HEK293 (cell line): ENCODE data around the gene CKS2.

ENCODE experiments used
- CTCF ChIA-PET: fragments of 350-600 bp; formaldehyde crosslinking; extraction: SDS; loops from one replicate; lab custom pipeline; 2021; ENCODE audit warnings: antibody characterized with exemption; lab: Yijun Ruan, JAX
- POLR2A ChIA-PET: fragments of 300-600 bp; formaldehyde crosslinking; extraction: SDS; loops from one replicate; lab custom pipeline; 2020; ENCODE audit warnings: antibody characterized with exemption, inconsistent platforms; lab: Yijun Ruan, JAX
- H3K27ac ChIP-seq: fragments of 200-500 bp; sonication (Bioruptor generic); 2 replicates; pipeline ENCODE4 v1.5.1; 2014; ENCODE audit warnings: low read depth, low read length, control low read depth, inconsistent platforms; ENCODE audit errors: extremely low read depth
- H3K36me3 ChIP-seq, 2 experiments: fragments of 200-500 bp in 1 of 2; sonication (Bioruptor generic) in 1 of 2; 1 replicate in 1 of 2; 2 replicates in 1 of 2; pipeline ENCODE4 v1.5.1; 2014 to 2017; ENCODE audit warnings: inconsistent platforms in 2 of 2, low read length in 2 of 2; ENCODE audit not compliant: control insufficient read depth in 2 of 2, insufficient read depth in 1 of 2
- H3K4me1 ChIP-seq: fragments of 200-500 bp; sonication (Bioruptor generic); 2 replicates; pipeline ENCODE4 v1.5.1; 2014; ENCODE audit warnings: mild to moderate bottlenecking, low read length, inconsistent platforms; ENCODE audit not compliant: control insufficient read depth, insufficient read depth
- H3K4me3 ChIP-seq: 2 replicates; pipeline ENCODE4 v1.5.1; 2011; ENCODE audit warnings: low read depth, mild to moderate bottlenecking, control low read depth, low read length, moderate library complexity
- H3K9me3 ChIP-seq: fragments of 200-500 bp; sonication (Bioruptor generic); 2 replicates; pipeline ENCODE4 v1.5.1; 2014; ENCODE audit warnings: low read depth, low read length, inconsistent platforms; ENCODE audit not compliant: control insufficient read depth, insufficient read depth
- BCL11B ChIP-seq: fragments of 450-650 bp; formaldehyde crosslinking; IDR thresholded peaks from 2 replicates; pipeline ENCODE4 v1.5.1; 2016; ENCODE audit warnings: low read depth, missing biosample characterization, missing genetic modification characterization
- KLF1 ChIP-seq: fragments of 450-650 bp; formaldehyde crosslinking; IDR thresholded peaks from 2 replicates; pipeline ENCODE4 v1.5.1; 2016; ENCODE audit warnings: missing biosample characterization, missing genetic modification characterization
- OVOL3 ChIP-seq: fragments of 450-650 bp; formaldehyde crosslinking; IDR thresholded peaks from 2 replicates; pipeline ENCODE4 v1.5.1; 2016; ENCODE audit warnings: missing biosample characterization, missing genetic modification characterization
- YY1 ChIP-seq: fragments of 450-650 bp; formaldehyde crosslinking; IDR thresholded peaks from 2 replicates; pipeline ENCODE4 v1.5.1; 2018; ENCODE audit warnings: missing biosample characterization, missing genetic modification characterization
- ZBTB17 ChIP-seq: fragments of 450-650 bp; formaldehyde crosslinking; IDR thresholded peaks from 2 replicates; pipeline ENCODE4 v1.5.1; 2016; ENCODE audit warnings: missing biosample characterization, missing genetic modification characterization
- ZFP69B ChIP-seq: fragments of 450-650 bp; formaldehyde crosslinking; IDR thresholded peaks from 2 replicates; pipeline ENCODE4 v1.5.1; 2016; ENCODE audit warnings: missing biosample characterization, missing genetic modification characterization
- ZNF239 ChIP-seq: fragments of 450-650 bp; formaldehyde crosslinking; IDR thresholded peaks from 2 replicates; pipeline ENCODE4 v1.5.1; 2016; ENCODE audit warnings: missing biosample characterization, missing genetic modification characterization
- ZNF324 ChIP-seq: fragments of 450-650 bp; formaldehyde crosslinking; IDR thresholded peaks from 2 replicates; pipeline ENCODE4 v1.5.1; 2016; ENCODE audit warnings: missing biosample characterization, missing genetic modification characterization
- ZNF558 ChIP-seq: fragments of 450-650 bp; formaldehyde crosslinking; IDR thresholded peaks from 2 replicates; pipeline ENCODE4 v1.5.1; 2016; ENCODE audit warnings: missing biosample characterization, missing genetic modification characterization
- TF ChIP-seq, protein P1 (sequence below): fragments of 450-650 bp; formaldehyde crosslinking; IDR thresholded peaks from 2 replicates; pipeline ENCODE4 v1.5.1; 2016; ENCODE audit warnings: missing biosample characterization, missing genetic modification characterization
- TF ChIP-seq, protein P2 (sequence below): fragments of 450-650 bp; formaldehyde crosslinking; IDR thresholded peaks from 2 replicates; pipeline ENCODE4 v1.5.1; 2016; ENCODE audit warnings: missing biosample characterization, missing genetic modification characterization, borderline replicate concordance
- TF ChIP-seq, protein P3 (sequence below): fragments of 450-650 bp; formaldehyde crosslinking; IDR thresholded peaks from 2 replicates; pipeline ENCODE4 v1.5.1; 2016; ENCODE audit warnings: missing biosample characterization, missing genetic modification characterization
- TF ChIP-seq, protein P4 (sequence below): fragments of 450-650 bp; formaldehyde crosslinking; conservative IDR thresholded peaks from 2 replicates; pipeline ENCODE4 v1.5.1; 2016; ENCODE audit warnings: low read depth, missing biosample characterization, missing genetic modification characterization
- TF ChIP-seq, protein P5 (sequence below): fragments of 450-650 bp; formaldehyde crosslinking; IDR thresholded peaks from 2 replicates; pipeline ENCODE4 v1.5.1; 2017; ENCODE audit warnings: missing biosample characterization, mild to moderate bottlenecking, missing genetic modification characterization, moderate library complexity
- TF ChIP-seq, protein P6 (sequence below): fragments of 450-650 bp; formaldehyde crosslinking; IDR thresholded peaks from 2 replicates; pipeline ENCODE4 v1.5.1; 2016; ENCODE audit warnings: missing biosample characterization, missing genetic modification characterization

Gene CKS2

DNA sequence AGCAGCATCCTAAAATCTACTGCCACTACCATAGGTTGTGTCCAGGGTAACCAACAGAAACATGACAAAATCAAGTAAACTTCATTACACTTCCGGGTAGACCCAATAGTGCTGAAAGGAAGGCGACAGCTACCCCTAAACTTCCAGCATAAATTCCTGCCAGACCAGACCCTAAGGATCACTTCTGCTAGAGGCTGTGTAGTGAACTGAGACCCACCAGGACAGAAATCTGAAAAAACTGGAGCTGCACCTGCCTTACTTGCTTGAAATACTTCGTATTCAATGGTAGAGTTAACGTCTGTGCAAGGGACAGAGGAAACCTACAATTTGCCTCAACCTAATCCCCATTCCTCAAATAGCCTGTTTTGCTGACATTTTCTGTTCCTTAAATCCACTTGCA, 6.3 kb downstream of the CKS2 start:
- TF ChIP-seq, protein P1, sequence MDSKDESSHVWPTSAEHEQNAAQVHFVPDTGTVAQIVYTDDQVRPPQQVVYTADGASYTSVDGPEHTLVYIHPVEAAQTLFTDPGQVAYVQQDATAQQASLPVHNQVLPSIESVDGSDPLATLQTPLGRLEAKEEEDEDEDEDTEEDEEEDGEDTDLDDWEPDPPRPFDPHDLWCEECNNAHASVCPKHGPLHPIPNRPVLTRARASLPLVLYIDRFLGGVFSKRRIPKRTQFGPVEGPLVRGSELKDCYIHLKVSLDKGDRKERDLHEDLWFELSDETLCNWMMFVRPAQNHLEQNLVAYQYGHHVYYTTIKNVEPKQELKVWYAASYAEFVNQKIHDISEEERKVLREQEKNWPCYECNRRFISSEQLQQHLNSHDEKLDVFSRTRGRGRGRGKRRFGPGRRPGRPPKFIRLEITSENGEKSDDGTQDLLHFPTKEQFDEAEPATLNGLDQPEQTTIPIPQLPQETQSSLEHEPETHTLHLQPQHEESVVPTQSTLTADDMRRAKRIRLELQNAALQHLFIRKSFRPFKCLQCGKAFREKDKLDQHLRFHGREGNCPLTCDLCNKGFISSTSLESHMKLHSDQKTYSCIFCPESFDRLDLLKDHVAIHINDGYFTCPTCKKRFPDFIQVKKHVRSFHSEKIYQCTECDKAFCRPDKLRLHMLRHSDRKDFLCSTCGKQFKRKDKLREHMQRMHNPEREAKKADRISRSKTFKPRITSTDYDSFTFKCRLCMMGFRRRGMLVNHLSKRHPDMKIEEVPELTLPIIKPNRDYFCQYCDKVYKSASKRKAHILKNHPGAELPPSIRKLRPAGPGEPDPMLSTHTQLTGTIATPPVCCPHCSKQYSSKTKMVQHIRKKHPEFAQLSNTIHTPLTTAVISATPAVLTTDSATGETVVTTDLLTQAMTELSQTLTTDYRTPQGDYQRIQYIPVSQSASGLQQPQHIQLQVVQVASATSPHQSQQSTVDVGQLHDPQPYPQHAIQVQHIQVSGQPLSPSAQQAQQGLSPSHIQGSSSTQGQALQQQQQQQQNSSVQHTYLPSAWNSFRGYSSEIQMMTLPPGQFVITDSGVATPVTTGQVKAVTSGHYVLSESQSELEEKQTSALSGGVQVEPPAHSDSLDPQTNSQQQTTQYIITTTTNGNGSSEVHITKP (tag by site-specific recombination), result 0 out of 2 replicates have a peak, but pooled peaks have one; percentile 19
- TF ChIP-seq ZBTB17 (tag by site-specific recombination), result peak; percentile 41; the same call in 1 of the 2 replicates
- TF ChIP-seq, protein P2, sequence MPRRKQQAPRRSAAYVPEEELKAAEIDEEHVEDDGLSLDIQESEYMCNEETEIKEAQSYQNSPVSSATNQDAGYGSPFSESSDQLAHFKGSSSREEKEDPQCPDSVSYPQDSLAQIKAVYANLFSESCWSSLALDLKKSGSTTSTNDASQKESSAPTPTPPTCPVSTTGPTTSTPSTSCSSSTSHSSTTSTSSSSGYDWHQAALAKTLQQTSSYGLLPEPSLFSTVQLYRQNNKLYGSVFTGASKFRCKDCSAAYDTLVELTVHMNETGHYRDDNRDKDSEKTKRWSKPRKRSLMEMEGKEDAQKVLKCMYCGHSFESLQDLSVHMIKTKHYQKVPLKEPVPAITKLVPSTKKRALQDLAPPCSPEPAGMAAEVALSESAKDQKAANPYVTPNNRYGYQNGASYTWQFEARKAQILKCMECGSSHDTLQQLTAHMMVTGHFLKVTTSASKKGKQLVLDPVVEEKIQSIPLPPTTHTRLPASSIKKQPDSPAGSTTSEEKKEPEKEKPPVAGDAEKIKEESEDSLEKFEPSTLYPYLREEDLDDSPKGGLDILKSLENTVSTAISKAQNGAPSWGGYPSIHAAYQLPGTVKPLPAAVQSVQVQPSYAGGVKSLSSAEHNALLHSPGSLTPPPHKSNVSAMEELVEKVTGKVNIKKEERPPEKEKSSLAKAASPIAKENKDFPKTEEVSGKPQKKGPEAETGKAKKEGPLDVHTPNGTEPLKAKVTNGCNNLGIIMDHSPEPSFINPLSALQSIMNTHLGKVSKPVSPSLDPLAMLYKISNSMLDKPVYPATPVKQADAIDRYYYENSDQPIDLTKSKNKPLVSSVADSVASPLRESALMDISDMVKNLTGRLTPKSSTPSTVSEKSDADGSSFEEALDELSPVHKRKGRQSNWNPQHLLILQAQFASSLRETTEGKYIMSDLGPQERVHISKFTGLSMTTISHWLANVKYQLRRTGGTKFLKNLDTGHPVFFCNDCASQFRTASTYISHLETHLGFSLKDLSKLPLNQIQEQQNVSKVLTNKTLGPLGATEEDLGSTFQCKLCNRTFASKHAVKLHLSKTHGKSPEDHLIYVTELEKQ (tag by site-specific recombination), result no peak
- TF ChIP-seq, all 188 proteins: peak for 2
- no peaks in the 10 kb centered on the region for H3K9me3 ChIP-seq
- peaks cover 11 to 65% of the 10 kb centered on the region in 2 experiments for H3K36me3 ChIP-seq
- H3K4me3 ChIP-seq, result no peak overlapping the region
- ChIA-PET POLR2A (no interaction called here), CTCF (no interaction called here)
- no peaks in the 10 kb centered on the region for H3K4me1 ChIP-seq
- H3K27ac ChIP-seq, result peak overlapping the region; percentile 91

DNA sequence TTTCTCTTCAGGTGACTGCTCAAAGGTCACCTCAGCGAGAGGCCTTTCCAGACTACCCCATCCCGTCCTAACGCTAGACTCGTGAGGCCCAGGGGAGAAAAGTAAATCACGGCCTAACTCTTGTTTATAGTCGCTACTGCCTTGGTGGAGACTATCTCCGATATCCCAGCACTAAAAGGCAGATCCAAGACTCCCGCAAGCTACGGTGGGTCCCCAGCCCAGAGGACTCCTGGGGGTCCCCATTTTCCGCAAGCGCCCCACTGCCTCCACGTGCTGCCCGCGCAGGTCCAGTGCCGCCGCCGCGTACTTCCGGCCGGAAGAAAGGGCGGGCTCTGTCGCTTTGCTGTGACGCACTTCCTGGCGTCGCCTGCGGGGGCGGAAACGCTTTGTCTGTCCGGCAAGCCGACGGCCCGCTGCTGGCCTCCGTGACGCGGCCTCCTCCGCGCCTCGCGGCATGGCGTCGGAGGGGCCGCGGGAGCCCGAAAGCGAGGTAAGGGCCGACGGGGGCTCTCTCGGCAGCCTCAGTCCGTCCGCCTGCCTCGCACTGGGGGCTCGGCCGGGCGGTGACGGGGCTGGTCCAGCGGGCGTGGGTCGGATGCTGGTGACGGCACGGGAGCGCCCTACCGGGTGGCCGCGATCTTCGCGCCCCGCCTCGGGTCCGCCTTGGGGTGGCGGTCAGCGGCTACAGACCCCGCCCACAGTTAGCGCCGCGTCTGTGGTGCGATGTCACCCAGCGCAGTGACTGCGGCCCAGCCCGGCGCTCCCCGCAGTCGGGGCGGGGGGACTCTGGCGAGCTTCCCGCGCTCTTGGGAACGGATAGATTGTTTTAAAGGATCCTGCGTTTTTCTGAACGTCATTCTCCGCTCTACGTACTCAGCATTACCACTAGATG, 7.4 kb downstream of the CKS2 start, which contains the start of gene SECISBP2:
SECISBP2 (plus strand) TSS at position 378 of the 892 bp plus-strand sequence; CDS start at position 455, 77 bp downstream.
- POLR2A ChIA-PET, result interaction anchor here (1.0 to 1.4 kb wide), 2 partner anchors 8 to 231 kb away, joined by 6 to 11 read pairs; no protein-coding TSS in a partner anchor
- Histone ChIP-seq H3K27ac (peak within 1 kb of the TSS; percentile 91), H3K4me3 (peak within 1 kb of the TSS; percentile 85), H3K36me3 (peaks cover 11 to 59% of the 10 kb centered on the region in 2 experiments), H3K4me1 (no peaks in the 10 kb centered on the region), H3K9me3 (no peaks in the 10 kb centered on the region)
- CTCF ChIA-PET, result interaction anchor here (0.5 to 1.0 kb wide), 3 partner anchors 12 to 231 kb away, joined by 3 to 5 read pairs (median 3); no protein-coding TSS in a partner anchor
- TF ChIP-seq ZNF239 (no peak), ZNF324 (peak; percentile 19; the same call in 1 of the 2 replicates), ZNF558 (tag by site-specific recombination) (no peak), KLF1 (tag by site-specific recombination) (peak; percentile 59), YY1 (tag by site-specific recombination) (peak; percentile 47; the same call in 1 of the 2 replicates), OVOL3 (tag by site-specific recombination) (0 out of 2 replicates have a peak, but pooled peaks have one; percentile 19), ZFP69B (tag by site-specific recombination) (peak; percentile 25; the same call in 1 of the 2 replicates), BCL11B (peak; percentile 95)
- TF ChIP-seq, protein P3, sequence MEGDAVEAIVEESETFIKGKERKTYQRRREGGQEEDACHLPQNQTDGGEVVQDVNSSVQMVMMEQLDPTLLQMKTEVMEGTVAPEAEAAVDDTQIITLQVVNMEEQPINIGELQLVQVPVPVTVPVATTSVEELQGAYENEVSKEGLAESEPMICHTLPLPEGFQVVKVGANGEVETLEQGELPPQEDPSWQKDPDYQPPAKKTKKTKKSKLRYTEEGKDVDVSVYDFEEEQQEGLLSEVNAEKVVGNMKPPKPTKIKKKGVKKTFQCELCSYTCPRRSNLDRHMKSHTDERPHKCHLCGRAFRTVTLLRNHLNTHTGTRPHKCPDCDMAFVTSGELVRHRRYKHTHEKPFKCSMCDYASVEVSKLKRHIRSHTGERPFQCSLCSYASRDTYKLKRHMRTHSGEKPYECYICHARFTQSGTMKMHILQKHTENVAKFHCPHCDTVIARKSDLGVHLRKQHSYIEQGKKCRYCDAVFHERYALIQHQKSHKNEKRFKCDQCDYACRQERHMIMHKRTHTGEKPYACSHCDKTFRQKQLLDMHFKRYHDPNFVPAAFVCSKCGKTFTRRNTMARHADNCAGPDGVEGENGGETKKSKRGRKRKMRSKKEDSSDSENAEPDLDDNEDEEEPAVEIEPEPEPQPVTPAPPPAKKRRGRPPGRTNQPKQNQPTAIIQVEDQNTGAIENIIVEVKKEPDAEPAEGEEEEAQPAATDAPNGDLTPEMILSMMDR (tag by site-specific recombination), result peak; percentile 37; the same call in 1 of the 2 replicates
- TF ChIP-seq, protein P4, sequence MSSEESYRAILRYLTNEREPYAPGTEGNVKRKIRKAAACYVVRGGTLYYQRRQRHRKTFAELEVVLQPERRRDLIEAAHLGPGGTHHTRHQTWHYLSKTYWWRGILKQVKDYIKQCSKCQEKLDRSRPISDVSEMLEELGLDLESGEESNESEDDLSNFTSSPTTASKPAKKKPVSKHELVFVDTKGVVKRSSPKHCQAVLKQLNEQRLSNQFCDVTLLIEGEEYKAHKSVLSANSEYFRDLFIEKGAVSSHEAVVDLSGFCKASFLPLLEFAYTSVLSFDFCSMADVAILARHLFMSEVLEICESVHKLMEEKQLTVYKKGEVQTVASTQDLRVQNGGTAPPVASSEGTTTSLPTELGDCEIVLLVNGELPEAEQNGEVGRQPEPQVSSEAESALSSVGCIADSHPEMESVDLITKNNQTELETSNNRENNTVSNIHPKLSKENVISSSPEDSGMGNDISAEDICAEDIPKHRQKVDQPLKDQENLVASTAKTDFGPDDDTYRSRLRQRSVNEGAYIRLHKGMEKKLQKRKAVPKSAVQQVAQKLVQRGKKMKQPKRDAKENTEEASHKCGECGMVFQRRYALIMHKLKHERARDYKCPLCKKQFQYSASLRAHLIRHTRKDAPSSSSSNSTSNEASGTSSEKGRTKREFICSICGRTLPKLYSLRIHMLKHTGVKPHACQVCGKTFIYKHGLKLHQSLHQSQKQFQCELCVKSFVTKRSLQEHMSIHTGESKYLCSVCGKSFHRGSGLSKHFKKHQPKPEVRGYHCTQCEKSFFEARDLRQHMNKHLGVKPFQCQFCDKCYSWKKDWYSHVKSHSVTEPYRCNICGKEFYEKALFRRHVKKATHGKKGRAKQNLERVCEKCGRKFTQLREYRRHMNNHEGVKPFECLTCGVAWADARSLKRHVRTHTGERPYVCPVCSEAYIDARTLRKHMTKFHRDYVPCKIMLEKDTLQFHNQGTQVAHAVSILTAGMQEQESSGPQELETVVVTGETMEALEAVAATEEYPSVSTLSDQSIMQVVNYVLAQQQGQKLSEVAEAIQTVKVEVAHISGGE (tag by site-specific recombination), result peak; percentile 89
- TF ChIP-seq, protein P5, sequence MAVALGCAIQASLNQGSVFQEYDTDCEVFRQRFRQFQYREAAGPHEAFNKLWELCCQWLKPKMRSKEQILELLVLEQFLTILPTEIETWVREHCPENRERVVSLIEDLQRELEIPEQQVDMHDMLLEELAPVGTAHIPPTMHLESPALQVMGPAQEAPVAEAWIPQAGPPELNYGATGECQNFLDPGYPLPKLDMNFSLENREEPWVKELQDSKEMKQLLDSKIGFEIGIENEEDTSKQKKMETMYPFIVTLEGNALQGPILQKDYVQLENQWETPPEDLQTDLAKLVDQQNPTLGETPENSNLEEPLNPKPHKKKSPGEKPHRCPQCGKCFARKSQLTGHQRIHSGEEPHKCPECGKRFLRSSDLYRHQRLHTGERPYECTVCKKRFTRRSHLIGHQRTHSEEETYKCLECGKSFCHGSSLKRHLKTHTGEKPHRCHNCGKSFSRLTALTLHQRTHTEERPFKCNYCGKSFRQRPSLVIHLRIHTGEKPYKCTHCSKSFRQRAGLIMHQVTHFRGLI (tag by site-specific recombination), result peak; percentile 91
- TF ChIP-seq, protein P6, sequence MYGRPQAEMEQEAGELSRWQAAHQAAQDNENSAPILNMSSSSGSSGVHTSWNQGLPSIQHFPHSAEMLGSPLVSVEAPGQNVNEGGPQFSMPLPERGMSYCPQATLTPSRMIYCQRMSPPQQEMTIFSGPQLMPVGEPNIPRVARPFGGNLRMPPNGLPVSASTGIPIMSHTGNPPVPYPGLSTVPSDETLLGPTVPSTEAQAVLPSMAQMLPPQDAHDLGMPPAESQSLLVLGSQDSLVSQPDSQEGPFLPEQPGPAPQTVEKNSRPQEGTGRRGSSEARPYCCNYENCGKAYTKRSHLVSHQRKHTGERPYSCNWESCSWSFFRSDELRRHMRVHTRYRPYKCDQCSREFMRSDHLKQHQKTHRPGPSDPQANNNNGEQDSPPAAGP (tag by site-specific recombination), result 0 out of 2 replicates have a peak, but pooled peaks have one; percentile 59
